Right renal cortex interstitium (tissue), 3 donors: ENCODE results near the gene HSBP1. TPM values are rescaled to one million over a fixed set of nuclear protein-coding genes. Genes with fewer than 3 reads are reported as not detected.

Source experiments
- polyA plus RNA-seq, 3 donors: library from polyadenylated mRNA; unstranded; fragments of 120-200 nt; gene quantifications; one replicate each; pipeline ENCODE4 v1.2.1, GENCODE V29; 2013; ENCODE audit not compliant: insufficient read length in 3 of 3

The HSBP1 gene
- polyA plus RNA-seq, 3 donors, result 220 to 247 (median 236) TPM

Other genes starting within 250 kb of the HSBP1 start
- 1 to 10 TPM; 3.8 to 4.6 (median 3.9) TPM for gene MLYCD, start 91.1 kb downstream of the HSBP1 start, polyA plus RNA-seq
- gene OSGIN1, start 145.3 kb downstream of the HSBP1 start, polyA plus RNA-seq, result under 1 TPM; 0.33 to 0.48 (median 0.47) TPM
- gene NECAB2, start 160.3 kb downstream of the HSBP1 start, polyA plus RNA-seq, result 1 to 10 TPM; 1.5 to 3.5 (median 1.6) TPM
- gene SLC38A8, start 234.8 kb downstream of the HSBP1 start, polyA plus RNA-seq, result under 1 TPM in 1 of 3 donors, not detected in 2; 0.17 TPM